ENCODE measurements around the gene DMRT1.

DNA sequence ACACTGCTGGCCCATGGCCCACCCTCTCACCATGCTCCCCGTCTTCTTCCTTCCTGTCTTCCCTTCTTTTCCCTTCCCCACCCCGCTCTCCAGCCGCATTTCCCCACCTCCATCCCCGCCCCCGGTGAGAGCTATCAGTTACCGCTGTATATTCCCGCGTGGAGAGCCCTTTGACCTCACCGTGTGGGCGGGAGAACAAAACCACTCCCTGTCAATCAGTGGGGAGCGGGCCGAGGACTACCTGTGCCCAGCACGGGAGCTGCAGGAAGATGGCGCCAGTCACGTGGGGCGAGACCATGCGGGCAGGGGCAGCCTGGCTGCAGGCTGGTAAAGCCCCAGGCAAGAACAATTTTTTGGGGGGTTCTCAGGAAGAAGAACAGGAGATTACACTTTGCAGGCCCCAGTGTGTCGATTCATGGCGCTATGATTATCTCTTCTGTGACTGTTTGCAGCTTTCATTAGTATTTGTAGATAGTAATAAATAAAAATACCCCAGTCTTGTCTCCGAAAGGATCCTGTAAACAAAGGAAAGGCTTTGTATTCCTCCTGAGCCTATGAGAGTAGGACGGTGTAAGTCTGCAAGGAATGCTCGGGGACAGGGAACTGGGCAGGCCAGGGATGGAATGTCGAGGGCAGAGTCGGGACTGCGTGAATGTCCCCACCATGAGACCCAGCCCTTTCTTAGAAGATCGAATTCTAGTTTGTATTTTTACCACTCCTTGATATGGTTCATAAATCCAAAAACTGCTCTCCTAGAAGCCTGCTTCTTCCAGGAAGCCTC lies 14.8 kb upstream of the DMRT1 start:
- TF ChIP-seq, protein P1, sequence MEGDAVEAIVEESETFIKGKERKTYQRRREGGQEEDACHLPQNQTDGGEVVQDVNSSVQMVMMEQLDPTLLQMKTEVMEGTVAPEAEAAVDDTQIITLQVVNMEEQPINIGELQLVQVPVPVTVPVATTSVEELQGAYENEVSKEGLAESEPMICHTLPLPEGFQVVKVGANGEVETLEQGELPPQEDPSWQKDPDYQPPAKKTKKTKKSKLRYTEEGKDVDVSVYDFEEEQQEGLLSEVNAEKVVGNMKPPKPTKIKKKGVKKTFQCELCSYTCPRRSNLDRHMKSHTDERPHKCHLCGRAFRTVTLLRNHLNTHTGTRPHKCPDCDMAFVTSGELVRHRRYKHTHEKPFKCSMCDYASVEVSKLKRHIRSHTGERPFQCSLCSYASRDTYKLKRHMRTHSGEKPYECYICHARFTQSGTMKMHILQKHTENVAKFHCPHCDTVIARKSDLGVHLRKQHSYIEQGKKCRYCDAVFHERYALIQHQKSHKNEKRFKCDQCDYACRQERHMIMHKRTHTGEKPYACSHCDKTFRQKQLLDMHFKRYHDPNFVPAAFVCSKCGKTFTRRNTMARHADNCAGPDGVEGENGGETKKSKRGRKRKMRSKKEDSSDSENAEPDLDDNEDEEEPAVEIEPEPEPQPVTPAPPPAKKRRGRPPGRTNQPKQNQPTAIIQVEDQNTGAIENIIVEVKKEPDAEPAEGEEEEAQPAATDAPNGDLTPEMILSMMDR (IDR thresholded peaks at IDR 0.05): no peak
- no peak for TF ChIP-seq ZFX (IDR thresholded peaks at IDR 0.05; ENCODE audit: borderline replicate concordance)
